Esophagus squamous epithelium (tissue), 5 donors: ENCODE measurements around the gene PARVG. TPM values are rescaled to one million over a fixed set of nuclear protein-coding genes. Genes with fewer than 3 reads are reported as not detected.

Source experiments
- DNase-seq: peaks from one replicate; lab custom pipeline; 2025; lab: John Stamatoyannopoulos, UW
- H3K27ac ChIP-seq, 4 donors: fragments of 200-600 bp; sonication (generic); one replicate each; pipeline ENCODE4 v1.5.1; 2016 to 2019; ENCODE audit warnings: mild to moderate bottlenecking in 1 of 4
- H3K27me3 ChIP-seq, 4 donors: fragments of 200-600 bp; sonication (generic); 1 replicate in 3 of 4; 2 replicates in 1 of 4; pipeline versions ENCODE4 v1.5.1 to v1.6.0; 2017 to 2021; ENCODE audit warnings: antibody characterized with exemption in 1 of 4
- H3K36me3 ChIP-seq, 3 donors: fragments of 200-600 bp; sonication (generic); one replicate each; pipeline ENCODE4 v1.5.1; 2016 to 2019
- H3K4me1 ChIP-seq, 3 donors: fragments of 200-600 bp; sonication (generic); one replicate each; pipeline ENCODE4 v1.5.1; 2017 to 2019
- H3K4me3 ChIP-seq, 4 donors: fragments of 200-600 bp; sonication (generic); 1 replicate in 3 of 4; 2 replicates in 1 of 4; pipeline ENCODE4 v1.5.1; 2016 to 2019; ENCODE audit warnings: mild to moderate bottlenecking in 2 of 4, moderate library complexity in 1 of 4
- H3K9me3 ChIP-seq, 3 donors: fragments of 200-600 bp; sonication (generic); one replicate each; pipeline ENCODE4 v1.5.1; 2016 to 2019
- CTCF ChIP-seq, 6 experiments: fragments of 450-650 bp in 4 of 6; fragments of 200-600 bp in 2 of 6; sonication (generic) in 2 of 6; IDR thresholded peaks; one replicate each; pipeline ENCODE4 v1.5.1; 2016 to 2019; ENCODE audit warnings: antibody characterized with exemption in 6 of 6, mild to moderate bottlenecking in 4 of 6, moderate library complexity in 4 of 6
- POLR2A ChIP-seq, 4 donors: fragments of 450-650 bp; IDR thresholded peaks; one replicate each; pipeline ENCODE4 v1.6.1; 2017; ENCODE audit warnings: antibody characterized with exemption in 4 of 4, mild to moderate bottlenecking in 4 of 4, moderate library complexity in 3 of 4
- WGBS, 2 donors: methylation state at CpG; one replicate each; pipeline ENCODE4 v1.1.5; 2018; 5-methylcytosine and 5-hydroxymethylcytosine counted together
- intact Hi-C: fragments of 100-400 bp; cut with DNase I; formaldehyde crosslinking; loops from one replicate; pipeline ENCODE4 v1.15.0; 2022
- total RNA-seq, 4 donors: library from RNA; depleted of rRNA; stranded (reverse); fragments of >200 nt; gene quantifications; one replicate each; pipeline ENCODE4 v1.1.0, GENCODE V29; 2016
- donor health status: DM: yes; HTN: yes; CAD: no.

The PARVG gene
- total RNA-seq, 4 donors from 2014 or later = 0.42 to 26.1 (median 2.2) TPM

GRCh38 chr22:44168206-44168605 is 12.5 kb upstream of the PARVG start:
- Histone ChIP-seq H3K27me3 (peaks cover 0 to 19% (median 0%) of the 10 kb centered on the region in 4 donors), H3K4me3 (no peak overlapping the region), H3K9me3 (no peaks in the 10 kb centered on the region), H3K36me3 (peaks cover 0 to 38% (median 3%) of the 10 kb centered on the region in 3 donors), H3K27ac (no peak overlapping the region), H3K4me1 (peaks cover 0 to 10% (median 0%) of the 10 kb centered on the region in 3 donors)
- 66 to 76% methylated on average over 4 to 6 of the region's 13 CpGs for WGBS, 2 donors
- DNase-seq = no peak
- TF ChIP-seq POLR2A (IDR thresholded peaks at IDR 0.05) (no peak), CTCF (IDR thresholded peaks at IDR 0.05) (no peak)
- intact Hi-C loops = no loop called here

GRCh38 chr22:44170470-44170869 is 10.3 kb upstream of the PARVG start:
- H3K36me3 ChIP-seq = peaks cover 0 to 16% (median 0%) of the 10 kb centered on the region in 3 donors
- H3K27me3 ChIP-seq = peaks cover 0 to 15% (median 0%) of the 10 kb centered on the region in 4 donors
- no peak for TF ChIP-seq CTCF (IDR thresholded peaks at IDR 0.05)
- no peak for TF ChIP-seq POLR2A (IDR thresholded peaks at IDR 0.05)
- H3K4me1 ChIP-seq = peaks cover 0 to 11% (median 0%) of the 10 kb centered on the region in 3 donors
- no peak overlapping the region for H3K4me3 ChIP-seq
- no peaks in the 10 kb centered on the region for H3K9me3 ChIP-seq
- 85 to 98% methylated on average over 4 to 6 of the region's 11 CpGs for WGBS, 2 donors
- intact Hi-C loops = no loop called here
- no peak for DNase-seq
- H3K27ac ChIP-seq = no peak overlapping the region

- intact Hi-C loops = no loop called here
- Histone ChIP-seq H3K4me3 (no peak overlapping the region), H3K9me3 (no peaks in the 10 kb centered on the region), H3K27me3 (peaks cover 0 to 15% (median 0%) of the 10 kb centered on the region in 4 donors), H3K27ac (no peak overlapping the region), H3K4me1 (peaks cover 0 to 11% (median 0%) of the 10 kb centered on the region in 3 donors), H3K36me3 (peaks cover 0 to 12% (median 0%) of the 10 kb centered on the region in 3 donors)
- WGBS, 2 donors = 79 to 87% methylated on average over 6 of the region's 6 CpGs
- DNase-seq = no peak
- TF ChIP-seq POLR2A (IDR thresholded peaks at IDR 0.05) (no peak), CTCF (IDR thresholded peaks at IDR 0.05) (no peak)
These were observed 9.2 kb upstream of the PARVG start for GRCh38 chr22:44171561-44171960.

- no peaks in the 10 kb centered on the region for H3K9me3 ChIP-seq
- WGBS, 2 donors = 39 to 40% methylated on average over 11 to 19 of the region's 22 CpGs
- peaks cover 0 to 11% (median 0%) of the 10 kb centered on the region in 3 donors for H3K4me1 ChIP-seq
- TF ChIP-seq CTCF (IDR thresholded peaks at IDR 0.05) (no peak), POLR2A (IDR thresholded peaks at IDR 0.05) (no peak)
- DNase-seq = no peak
- H3K36me3 ChIP-seq = peaks cover 0 to 12% (median 0%) of the 10 kb centered on the region in 3 donors
- H3K4me3 ChIP-seq = no peak overlapping the region
- peaks cover 0 to 10% (median 0%) of the 10 kb centered on the region in 4 donors for H3K27me3 ChIP-seq
- intact Hi-C loops = no loop called here
- peak overlapping the region in 2 of 4 donors; percentile 39 to 61 for H3K27ac ChIP-seq
These were observed 8.2 kb upstream of the PARVG start for GRCh38 chr22:44172370-44173108.

GRCh38 chr22:44173154-44173553 is 7.6 kb upstream of the PARVG start:
- TF ChIP-seq POLR2A (IDR thresholded peaks at IDR 0.05) (no peak), CTCF (IDR thresholded peaks at IDR 0.05) (no peak)
- no peak for DNase-seq
- peak overlapping the region in 2 of 4 donors; percentile 39 to 61 for H3K27ac ChIP-seq
- no peaks in the 10 kb centered on the region for H3K9me3 ChIP-seq
- WGBS, 2 donors = 66 to 90% methylated on average over 8 to 10 of the region's 10 CpGs
- intact Hi-C loops = no loop called here
- H3K27me3 ChIP-seq = peaks cover 0 to 10% (median 0%) of the 10 kb centered on the region in 4 donors
- no peak overlapping the region for H3K4me3 ChIP-seq
- H3K4me1 ChIP-seq = peaks cover 0 to 11% (median 0%) of the 10 kb centered on the region in 3 donors
- peaks cover 0 to 12% (median 0%) of the 10 kb centered on the region in 3 donors for H3K36me3 ChIP-seq
